Activated B cell treated with CpG ODN at 0.5 μM for 24 hours (primary cell): Measurements from ENCODE around the gene ARHGAP15. TPM values are rescaled to one million over a fixed set of nuclear protein-coding genes. Genes with fewer than 3 reads are reported as not detected.

Source experiments
- ATAC-seq: fragments of 200-7000 bp; cut with Tn5 transposase; one replicate; pipeline ENCODE4 v1.10.0; 2021; ENCODE audit warnings: low read depth, mild to moderate bottlenecking, moderate library complexity
- CTCF ChIA-PET: fragments of 350-600 bp; sonication (Branson Sonifier 250); formaldehyde crosslinking; loops from one replicate; lab custom pipeline; 2021; ENCODE audit warnings: antibody characterized with exemption; lab: Charles Lee
- POLR2A ChIA-PET: fragments of 350-600 bp; sonication (Branson Sonifier 250); formaldehyde crosslinking; loops from one replicate; lab custom pipeline; 2021; ENCODE audit warnings: antibody characterized with exemption; lab: Charles Lee
- DNase-seq: peaks from one replicate; pipeline ENCODE4 v3.0.0; 2022
- H3K27ac Mint-ChIP-seq: one replicate; pipeline ENCODE4 v1.8.0; 2020; ENCODE audit warnings: mixed read lengths
- H3K27me3 Mint-ChIP-seq: one replicate; pipeline ENCODE4 v1.8.0; 2021; ENCODE audit warnings: mixed read lengths
- H3K36me3 Mint-ChIP-seq: one replicate; pipeline ENCODE4 v1.8.0; 2021; ENCODE audit warnings: low read depth, mixed read lengths
- H3K4me1 Mint-ChIP-seq: one replicate; pipeline ENCODE4 v1.8.0; 2021; ENCODE audit warnings: mixed read lengths
- H3K4me3 Mint-ChIP-seq: one replicate; pipeline ENCODE4 v1.8.0; 2020; ENCODE audit warnings: mild to moderate bottlenecking, mixed read lengths
- H3K9me3 Mint-ChIP-seq: one replicate; pipeline ENCODE4 v1.8.0; 2020; ENCODE audit warnings: mixed read lengths
- intact Hi-C: fragments of 100-400 bp; cut with micrococcal nuclease; formaldehyde crosslinking; loops from one replicate; pipeline ENCODE4 v1.15.1; 2024
- total RNA-seq: library from RNA; stranded (reverse); gene quantifications from 2 replicates; pipeline ENCODE4 v1.2.3, GENCODE V29; 2022
- TF ChIP-seq, protein P1 (sequence below): fragments of 200-600 bp; IDR thresholded peaks from one replicate; pipeline ENCODE4 v1.8.0; 2022; ENCODE audit warnings: antibody characterized with exemption, mild to moderate bottlenecking

Gene ARHGAP15
- total RNA-seq, 1 donor from 2014 or later: 112 TPM

DNA sequence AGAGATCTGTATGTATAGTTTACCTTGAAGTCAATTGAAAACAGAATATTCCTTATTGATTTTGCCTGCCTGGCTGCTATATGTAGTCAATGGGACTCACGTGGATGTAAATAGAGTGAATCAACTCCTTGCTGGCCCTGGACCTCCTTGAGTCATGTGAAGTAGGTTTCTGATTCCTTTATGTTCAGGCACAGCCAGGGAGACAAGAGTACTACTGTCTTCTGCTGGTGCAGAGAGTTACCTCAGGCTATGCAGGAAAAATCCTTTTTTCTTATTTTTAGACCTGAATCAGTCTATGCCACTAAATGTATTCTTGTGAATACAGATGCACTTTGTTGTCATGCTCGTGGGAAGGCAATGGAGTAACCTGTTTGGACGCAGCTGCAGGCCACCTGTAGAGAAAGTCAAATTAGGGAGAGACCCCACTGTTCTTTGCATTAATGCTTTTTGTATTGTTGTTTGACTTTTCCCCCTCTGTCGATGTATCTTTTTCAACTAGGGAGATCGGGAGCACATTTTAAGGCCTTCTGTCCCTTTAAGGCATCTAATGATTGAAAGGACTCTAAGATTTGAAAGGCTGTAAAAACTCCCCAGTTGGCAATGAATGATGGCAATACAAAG lies 473.9 kb downstream of the ARHGAP15 start:
- POLR2A ChIA-PET: no interaction called here
- intact Hi-C loops: no loop called here
- Mint-ChIP-seq H3K27me3 (no peaks in the 10 kb centered on the region), H3K36me3 (peaks cover 58% of the 10 kb centered on the region), H3K4me3 (no peak overlapping the region), H3K4me1 (no peaks in the 10 kb centered on the region), H3K27ac (no peak overlapping the region), H3K9me3 (no peaks in the 10 kb centered on the region)
- ATAC-seq (no peak), DNase-seq (no peak)
- TF ChIP-seq, protein P1, sequence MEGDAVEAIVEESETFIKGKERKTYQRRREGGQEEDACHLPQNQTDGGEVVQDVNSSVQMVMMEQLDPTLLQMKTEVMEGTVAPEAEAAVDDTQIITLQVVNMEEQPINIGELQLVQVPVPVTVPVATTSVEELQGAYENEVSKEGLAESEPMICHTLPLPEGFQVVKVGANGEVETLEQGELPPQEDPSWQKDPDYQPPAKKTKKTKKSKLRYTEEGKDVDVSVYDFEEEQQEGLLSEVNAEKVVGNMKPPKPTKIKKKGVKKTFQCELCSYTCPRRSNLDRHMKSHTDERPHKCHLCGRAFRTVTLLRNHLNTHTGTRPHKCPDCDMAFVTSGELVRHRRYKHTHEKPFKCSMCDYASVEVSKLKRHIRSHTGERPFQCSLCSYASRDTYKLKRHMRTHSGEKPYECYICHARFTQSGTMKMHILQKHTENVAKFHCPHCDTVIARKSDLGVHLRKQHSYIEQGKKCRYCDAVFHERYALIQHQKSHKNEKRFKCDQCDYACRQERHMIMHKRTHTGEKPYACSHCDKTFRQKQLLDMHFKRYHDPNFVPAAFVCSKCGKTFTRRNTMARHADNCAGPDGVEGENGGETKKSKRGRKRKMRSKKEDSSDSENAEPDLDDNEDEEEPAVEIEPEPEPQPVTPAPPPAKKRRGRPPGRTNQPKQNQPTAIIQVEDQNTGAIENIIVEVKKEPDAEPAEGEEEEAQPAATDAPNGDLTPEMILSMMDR: no peak
- CTCF ChIA-PET: no interaction called here

DNA sequence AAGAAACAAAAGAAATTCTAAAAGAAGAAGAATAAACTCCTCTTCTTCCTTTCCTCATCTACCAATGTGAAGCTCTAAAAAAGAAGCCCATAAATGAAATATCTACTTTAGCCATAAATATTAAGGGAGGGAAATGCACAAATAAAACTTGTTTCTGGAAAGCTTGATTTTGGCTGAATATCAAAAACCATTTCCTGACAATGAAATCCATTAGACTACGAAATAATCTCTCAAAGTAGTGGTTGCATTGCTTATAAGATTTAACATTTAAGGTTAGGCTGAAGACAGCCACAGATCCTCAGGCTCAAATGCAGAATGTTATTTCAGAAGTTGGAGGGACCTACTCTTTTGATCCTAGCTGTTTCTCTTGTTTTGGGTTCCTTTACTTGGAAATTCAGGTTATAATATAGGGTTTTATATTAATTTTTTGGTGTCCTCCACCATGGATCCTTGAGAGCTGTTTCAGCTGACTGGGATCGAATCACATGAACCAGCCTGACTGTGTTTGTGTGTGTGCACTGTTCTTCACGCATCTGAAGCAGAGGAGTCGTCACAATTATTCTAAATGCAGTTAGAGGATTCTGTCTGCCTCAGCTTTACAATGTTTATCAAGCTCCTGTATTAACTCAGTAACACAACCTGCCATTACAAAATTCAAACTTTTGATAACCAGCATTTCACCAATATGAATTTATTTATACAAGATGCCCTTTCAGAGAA lies 474.8 kb downstream of the ARHGAP15 start:
- TF ChIP-seq, protein P1: no peak
- peaks cover 57% of the 10 kb centered on the region for H3K36me3 Mint-ChIP-seq
- no peaks in the 10 kb centered on the region for H3K27me3 Mint-ChIP-seq
- intact Hi-C loops: no loop called here
- no peak overlapping the region for H3K4me3 Mint-ChIP-seq
- H3K4me1 Mint-ChIP-seq: no peaks in the 10 kb centered on the region
- H3K9me3 Mint-ChIP-seq: no peaks in the 10 kb centered on the region
- ChIA-PET POLR2A (no interaction called here), CTCF (no interaction called here)
- no peak overlapping the region for H3K27ac Mint-ChIP-seq
- no peak for DNase-seq
- no peak for ATAC-seq

DNA sequence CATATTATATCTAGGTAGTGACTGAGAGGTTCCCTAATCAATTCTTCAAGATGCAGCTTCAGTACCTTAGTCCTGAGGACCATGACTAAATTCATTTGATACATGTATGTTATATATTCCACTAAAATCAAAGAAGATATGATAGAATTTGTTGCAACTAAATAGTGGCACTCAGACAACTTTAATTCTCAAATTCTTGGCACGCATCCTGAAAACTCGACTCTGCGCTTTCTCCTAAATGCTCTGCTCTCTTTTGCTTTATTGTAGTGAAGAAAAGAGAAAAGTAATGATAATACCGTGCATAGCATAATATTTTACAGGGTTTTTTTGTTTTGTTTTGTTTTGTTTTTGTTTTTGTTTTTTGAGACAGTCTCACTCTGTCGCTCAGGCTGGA lies 475.3 kb downstream of the ARHGAP15 start:
- no peak for DNase-seq
- no peak for ATAC-seq
- intact Hi-C loops: no loop called here
- Mint-ChIP-seq H3K27ac (no peak overlapping the region), H3K27me3 (no peaks in the 10 kb centered on the region), H3K9me3 (no peaks in the 10 kb centered on the region), H3K4me3 (no peak overlapping the region), H3K36me3 (peaks cover 54% of the 10 kb centered on the region), H3K4me1 (no peaks in the 10 kb centered on the region)
- TF ChIP-seq, protein P1: no peak
- POLR2A ChIA-PET: no interaction called here
- CTCF ChIA-PET: no interaction called here

DNA sequence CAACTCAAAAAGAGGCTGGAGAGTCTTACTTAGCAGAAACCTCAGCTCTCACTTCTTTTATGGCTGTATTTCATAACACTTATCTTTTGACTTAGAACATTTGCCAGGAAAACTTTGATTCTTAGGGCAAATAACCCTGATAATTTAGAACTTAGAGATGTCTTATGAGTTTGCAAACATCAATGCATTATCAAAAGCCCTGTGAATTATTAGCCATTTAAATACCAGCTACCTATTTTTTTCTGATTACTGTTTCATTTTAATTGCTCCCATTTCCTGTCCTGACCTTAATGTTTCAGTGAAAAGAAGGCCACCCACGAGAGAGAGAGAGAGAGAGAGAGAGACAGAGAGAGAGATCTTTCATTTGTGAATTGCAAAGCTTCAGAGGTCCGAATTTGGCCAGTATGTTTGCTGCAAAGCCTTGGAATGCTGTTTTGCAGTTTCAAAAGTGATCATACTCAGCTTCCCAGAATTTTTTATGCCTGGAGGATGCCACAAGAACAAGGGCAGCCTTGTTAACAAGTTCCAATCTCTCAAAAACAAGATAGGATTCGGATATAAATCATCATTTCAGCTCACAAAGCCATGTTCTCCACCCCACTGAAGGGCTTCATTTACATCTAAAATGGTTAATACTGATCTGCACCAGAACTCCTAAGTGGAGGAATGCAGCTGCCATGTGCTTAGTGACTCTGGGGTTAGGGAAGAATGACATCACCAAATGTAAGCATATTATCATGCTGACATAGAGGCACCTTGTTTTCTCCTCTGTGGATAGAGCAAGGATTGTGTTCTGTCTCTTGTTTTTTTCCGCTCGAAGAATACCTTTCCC lies 478.2 kb downstream of the ARHGAP15 start:
- CTCF ChIA-PET: no interaction called here
- H3K9me3 Mint-ChIP-seq: no peaks in the 10 kb centered on the region
- DNase-seq (no peak), ATAC-seq (no peak)
- POLR2A ChIA-PET: interaction anchor here (0.7 kb wide), 1 partner anchor 653 kb away, joined by 3 read pairs; no protein-coding TSS in a partner anchor
- TF ChIP-seq, protein P1: no peak
- no peaks in the 10 kb centered on the region for H3K27me3 Mint-ChIP-seq
- no peak overlapping the region for H3K4me3 Mint-ChIP-seq
- H3K27ac Mint-ChIP-seq: no peak overlapping the region
- H3K36me3 Mint-ChIP-seq: peaks cover 51% of the 10 kb centered on the region
- no peaks in the 10 kb centered on the region for H3K4me1 Mint-ChIP-seq
- intact Hi-C loops: no loop called here

DNA sequence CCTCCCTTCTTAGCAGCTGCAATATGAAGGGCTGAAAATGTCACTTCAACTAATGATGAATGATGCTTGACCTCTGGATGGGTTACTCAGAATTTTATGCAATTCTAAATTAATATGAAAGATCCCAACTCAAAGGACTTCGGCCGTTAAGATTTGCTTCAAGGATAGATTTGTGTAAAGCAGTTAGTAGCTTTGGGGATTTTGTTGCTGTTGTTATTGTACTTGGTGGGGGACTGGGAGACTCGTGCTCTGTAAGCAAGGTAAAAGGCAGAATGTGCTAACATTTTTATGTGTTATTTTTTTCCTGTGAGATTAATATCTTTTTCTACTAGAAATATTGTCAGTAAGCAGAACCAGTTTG lies 478.8 kb downstream of the ARHGAP15 start:
- Mint-ChIP-seq H3K27me3 (no peaks in the 10 kb centered on the region), H3K36me3 (peaks cover 49% of the 10 kb centered on the region), H3K9me3 (no peaks in the 10 kb centered on the region), H3K4me3 (no peak overlapping the region), H3K27ac (no peak overlapping the region), H3K4me1 (no peaks in the 10 kb centered on the region)
- CTCF ChIA-PET: no interaction called here
- no peak for DNase-seq
- TF ChIP-seq, protein P1: no peak
- no peak for ATAC-seq
- POLR2A ChIA-PET: interaction anchor here (0.7 kb wide), 1 partner anchor 652 kb away, joined by 3 read pairs; no protein-coding TSS in a partner anchor
- intact Hi-C loops: no loop called here
